Prostate gland (tissue), 2 donors: ENCODE data around the gene ARMC9. TPM values are rescaled to one million over a fixed set of nuclear protein-coding genes. Genes with fewer than 3 reads are reported as not detected.

Experiments
- DNase-seq: peaks from one replicate; pipeline ENCODE4 v3.0.0-alpha.2; 2019; ENCODE audit warnings: low spot score
- H3K27ac ChIP-seq, 2 donors: fragments of 200-600 bp; sonication (generic); 2 replicates each; pipeline ENCODE4 v1.5.1; 2017 to 2019
- H3K27me3 ChIP-seq: fragments of 200-600 bp; sonication (generic); replicated peaks from 2 replicates; pipeline ENCODE4 v1.5.1; 2019; ENCODE audit not compliant: insufficient read depth
- H3K36me3 ChIP-seq, 2 donors: fragments of 200-600 bp; sonication (generic); 1 replicate in 1 of 2; 2 replicates in 1 of 2; pipeline versions ENCODE4 v1.5.1 to v1.8.1; 2017 to 2019
- H3K4me1 ChIP-seq: fragments of 200-600 bp; sonication (generic); replicated peaks from 2 replicates; pipeline ENCODE4 v1.5.1; 2019
- H3K4me3 ChIP-seq, 2 donors: fragments of 200-600 bp; sonication (generic); 2 replicates each; pipeline ENCODE4 v1.5.1; 2017 to 2019
- H3K9me3 ChIP-seq: fragments of 200-600 bp; sonication (generic); 2 replicates; pipeline ENCODE4 v1.5.1; 2017
- POLR2A ChIP-seq: fragments of 450-650 bp; IDR thresholded peaks from one replicate; pipeline ENCODE4 v1.6.1; 2016; ENCODE audit warnings: antibody characterized with exemption, mild to moderate bottlenecking
- POLR2AphosphoS5 ChIP-seq: sonication (generic); formaldehyde crosslinking; IDR thresholded peaks from one replicate; pipeline ENCODE4 v1.6.1; 2017; ENCODE audit warnings: antibody characterized with exemption
- WGBS: methylation state at CpG from one replicate; pipeline ENCODE4 v1.1.5; 2018; 5-methylcytosine and 5-hydroxymethylcytosine counted together
- intact Hi-C: fragments of 100-400 bp; cut with DNase I; formaldehyde crosslinking; loops from one replicate; pipeline ENCODE4 v1.14.2; 2022
- total RNA-seq, 2 donors: library from RNA; depleted of rRNA; stranded (reverse); fragments of >200 nt; gene quantifications; one replicate each; pipeline ENCODE4 v1.1.0, GENCODE V29; 2016
- TF ChIP-seq, protein P1 (sequence below), 4 experiments: fragments of 200-600 bp in 2 of 4; fragments of 450-650 bp in 2 of 4; sonication (generic) in 2 of 4; IDR thresholded peaks; 1 replicate in 3 of 4; 2 replicates in 1 of 4; pipeline ENCODE4 v1.5.1; 2016 to 2019; ENCODE audit warnings: antibody characterized with exemption in 4 of 4, mild to moderate bottlenecking in 2 of 4, moderate library complexity in 2 of 4

Gene ARMC9
- total RNA-seq, 2 donors from 2014 or later: 11.3 to 40.0 TPM

DNA sequence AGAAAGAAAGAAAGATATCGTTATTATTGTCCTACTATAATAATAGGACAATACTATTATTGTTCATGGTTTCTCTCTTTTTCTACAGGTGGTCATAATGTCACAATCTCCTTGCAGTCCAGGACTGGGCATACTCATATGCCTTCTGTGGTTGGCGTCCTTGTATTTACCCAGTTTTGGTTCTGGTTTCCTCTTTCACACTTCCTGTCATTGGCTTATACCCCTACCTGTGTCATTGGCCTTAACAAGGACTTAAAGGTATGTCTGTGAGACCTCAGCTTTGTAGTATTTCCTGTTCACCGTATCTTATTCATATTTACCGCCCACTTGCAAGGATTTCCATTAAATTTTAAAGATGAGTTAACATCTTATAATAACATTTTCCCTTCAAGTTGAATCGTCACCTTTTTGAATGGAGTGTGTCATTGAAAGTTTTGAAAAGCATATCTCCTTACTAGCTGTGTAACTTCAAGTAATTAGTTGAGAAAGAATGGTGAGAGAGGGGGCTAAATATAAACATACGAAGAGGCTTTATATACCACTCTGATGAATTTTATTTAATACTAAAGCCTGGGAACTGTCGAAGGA is 37.1 kb upstream of the ARMC9 start:
- WGBS: 86% methylated on average over 7 of the region's 7 CpGs
- intact Hi-C loops: no loop called here
- no peaks in the 10 kb centered on the region for H3K27me3 ChIP-seq
- no peaks in the 10 kb centered on the region for H3K9me3 ChIP-seq
- DNase-seq: no peak
- no peaks in the 10 kb centered on the region for H3K36me3 ChIP-seq
- peak overlapping the region in 1 of 2 donors; percentile 15 for H3K27ac ChIP-seq
- H3K4me3 ChIP-seq: no peak overlapping the region
- TF ChIP-seq POLR2A (no peak), POLR2AphosphoS5 (no peak)
- TF ChIP-seq, protein P1, sequence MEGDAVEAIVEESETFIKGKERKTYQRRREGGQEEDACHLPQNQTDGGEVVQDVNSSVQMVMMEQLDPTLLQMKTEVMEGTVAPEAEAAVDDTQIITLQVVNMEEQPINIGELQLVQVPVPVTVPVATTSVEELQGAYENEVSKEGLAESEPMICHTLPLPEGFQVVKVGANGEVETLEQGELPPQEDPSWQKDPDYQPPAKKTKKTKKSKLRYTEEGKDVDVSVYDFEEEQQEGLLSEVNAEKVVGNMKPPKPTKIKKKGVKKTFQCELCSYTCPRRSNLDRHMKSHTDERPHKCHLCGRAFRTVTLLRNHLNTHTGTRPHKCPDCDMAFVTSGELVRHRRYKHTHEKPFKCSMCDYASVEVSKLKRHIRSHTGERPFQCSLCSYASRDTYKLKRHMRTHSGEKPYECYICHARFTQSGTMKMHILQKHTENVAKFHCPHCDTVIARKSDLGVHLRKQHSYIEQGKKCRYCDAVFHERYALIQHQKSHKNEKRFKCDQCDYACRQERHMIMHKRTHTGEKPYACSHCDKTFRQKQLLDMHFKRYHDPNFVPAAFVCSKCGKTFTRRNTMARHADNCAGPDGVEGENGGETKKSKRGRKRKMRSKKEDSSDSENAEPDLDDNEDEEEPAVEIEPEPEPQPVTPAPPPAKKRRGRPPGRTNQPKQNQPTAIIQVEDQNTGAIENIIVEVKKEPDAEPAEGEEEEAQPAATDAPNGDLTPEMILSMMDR (IDR thresholded peaks at IDR 0.05): no peak
- no peaks in the 10 kb centered on the region for H3K4me1 ChIP-seq

DNA sequence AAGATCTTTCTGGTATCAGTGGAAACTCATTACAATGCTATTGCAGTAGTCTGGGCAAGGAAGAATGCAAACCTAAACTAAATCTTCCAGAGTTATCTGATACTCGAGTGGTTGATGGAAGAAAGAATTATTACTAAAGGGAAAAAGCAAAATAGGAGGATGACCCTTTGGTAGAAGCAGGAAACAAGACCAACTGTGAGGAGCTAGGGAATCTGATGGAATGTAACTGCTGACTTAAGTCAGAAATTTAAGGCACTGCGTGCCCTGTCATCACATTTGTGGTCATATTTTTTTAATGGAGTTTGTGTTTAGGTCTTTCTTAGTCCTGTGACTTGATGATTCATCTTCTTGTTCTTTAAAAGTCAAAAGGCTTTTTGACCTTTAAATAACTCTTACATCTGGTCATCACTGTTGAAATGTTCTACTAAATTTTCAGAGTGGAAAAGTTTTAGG is 36.5 kb upstream of the ARMC9 start:
- no peaks in the 10 kb centered on the region for H3K4me1 ChIP-seq
- peak overlapping the region; percentile 15 to 29 for H3K27ac ChIP-seq
- WGBS: 41% methylated on average over 2 of the region's 2 CpGs
- no peaks in the 10 kb centered on the region for H3K9me3 ChIP-seq
- H3K27me3 ChIP-seq: no peaks in the 10 kb centered on the region
- peak; percentile 45 for TF ChIP-seq POLR2AphosphoS5
- TF ChIP-seq, protein P1 (IDR thresholded peaks at IDR 0.05): no peak
- no peak for TF ChIP-seq POLR2A
- H3K36me3 ChIP-seq: no peaks in the 10 kb centered on the region
- no peak overlapping the region for H3K4me3 ChIP-seq
- no peak for DNase-seq
- intact Hi-C loops: no loop called here

DNA sequence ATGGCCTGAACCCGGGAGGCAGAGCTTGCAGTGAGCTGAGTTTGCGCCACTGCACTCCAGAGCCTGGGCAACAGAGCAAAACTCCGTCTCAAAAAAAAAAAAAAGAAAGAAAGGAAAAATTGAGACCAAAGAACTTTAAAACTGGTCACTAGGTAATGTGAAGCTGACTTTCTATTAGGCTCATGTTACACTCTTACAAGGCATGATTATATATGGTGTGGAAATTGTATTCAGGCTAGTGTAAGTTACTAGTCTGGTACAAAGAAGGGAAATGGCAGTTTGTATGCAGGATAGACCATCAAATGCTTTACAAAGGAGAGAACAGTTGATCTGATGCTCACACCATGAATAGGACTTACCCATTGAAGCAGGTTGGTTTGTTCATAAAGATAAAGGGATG is 35.4 kb upstream of the ARMC9 start:
- H3K4me3 ChIP-seq: no peak overlapping the region
- 89% methylated on average over 3 of the region's 3 CpGs for WGBS
- H3K4me1 ChIP-seq: no peaks in the 10 kb centered on the region
- no peak overlapping the region for H3K27ac ChIP-seq
- no peaks in the 10 kb centered on the region for H3K9me3 ChIP-seq
- intact Hi-C loops: no loop called here
- H3K27me3 ChIP-seq: no peaks in the 10 kb centered on the region
- TF ChIP-seq POLR2A (no peak), POLR2AphosphoS5 (no peak)
- TF ChIP-seq, protein P1 (IDR thresholded peaks at IDR 0.05): no peak
- no peaks in the 10 kb centered on the region for H3K36me3 ChIP-seq
- DNase-seq: no peak

DNA sequence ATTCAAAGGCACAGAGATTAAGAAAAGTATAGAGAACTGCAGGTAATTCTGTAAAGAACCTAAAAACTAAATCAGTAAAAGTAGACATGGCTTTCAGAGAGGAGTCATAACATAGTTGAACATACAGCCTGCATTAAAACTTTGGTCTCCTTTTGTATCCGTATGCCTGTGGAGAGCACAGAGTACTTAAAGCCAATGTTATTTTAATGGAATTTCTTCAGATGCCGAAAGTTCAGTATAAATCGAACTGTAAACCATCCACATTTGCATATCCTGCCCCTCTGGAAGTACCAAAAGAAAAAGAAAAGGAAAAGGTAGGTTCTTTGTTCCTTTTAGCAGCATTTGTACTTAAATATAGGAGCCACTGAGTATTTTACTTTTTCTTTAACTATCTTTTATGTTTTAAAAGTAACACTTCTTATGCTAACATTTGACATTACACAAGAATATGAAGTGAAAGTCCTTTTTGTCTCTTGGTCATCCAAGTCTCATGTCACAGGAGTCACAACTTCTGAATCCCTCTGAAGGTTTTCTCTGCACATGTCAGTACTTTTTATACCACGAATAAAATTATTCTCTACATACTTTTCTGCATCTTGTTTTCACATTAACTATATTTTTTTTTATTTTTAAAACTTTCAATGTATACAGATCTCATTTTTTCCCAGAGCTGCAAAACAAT is 34.9 kb upstream of the ARMC9 start:
- Histone ChIP-seq H3K36me3 (no peaks in the 10 kb centered on the region), H3K27me3 (no peaks in the 10 kb centered on the region), H3K27ac (no peak overlapping the region), H3K9me3 (no peaks in the 10 kb centered on the region), H3K4me3 (no peak overlapping the region), H3K4me1 (no peaks in the 10 kb centered on the region)
- intact Hi-C loops: no loop called here
- WGBS: 93% methylated on average over 4 of the region's 4 CpGs
- DNase-seq: no peak
- TF ChIP-seq, protein P1 (IDR thresholded peaks at IDR 0.05): no peak
- TF ChIP-seq POLR2A: no peak
- no peak for TF ChIP-seq POLR2AphosphoS5
